Thyroid gland (tissue), 4 donors: ENCODE results near the gene SMTN. TPM values are rescaled to one million over a fixed set of nuclear protein-coding genes. Genes with fewer than 3 reads are reported as not detected.

Source experiments
- DNase-seq, 2 donors: peaks; one replicate each; pipeline ENCODE4 v3.0.0-alpha.2; 2019
- H3K27ac ChIP-seq, 3 donors: fragments of 200-600 bp; sonication (generic); 1 replicate in 2 of 3; 2 replicates in 1 of 3; pipeline ENCODE4 v1.5.1; 2016 to 2019; ENCODE audit warnings: mild to moderate bottlenecking in 1 of 3, moderate library complexity in 1 of 3
- H3K27me3 ChIP-seq: fragments of 200-600 bp; sonication (generic); one replicate; pipeline ENCODE4 v1.5.1; 2019
- H3K36me3 ChIP-seq, 2 donors: fragments of 200-600 bp; sonication (generic); one replicate each; pipeline ENCODE4 v1.5.1; 2016 to 2019
- H3K4me1 ChIP-seq, 2 donors: fragments of 200-600 bp; sonication (generic); one replicate each; pipeline ENCODE4 v1.5.1; 2017 to 2019
- H3K4me3 ChIP-seq, 3 donors: fragments of 200-600 bp; sonication (generic); replicated peaks in 1 of 3; 1 replicate in 2 of 3; 2 replicates in 1 of 3; pipeline ENCODE4 v1.5.1; 2016; ENCODE audit warnings: mild to moderate bottlenecking in 1 of 3
- H3K9me3 ChIP-seq: fragments of 200-600 bp; sonication (generic); one replicate; pipeline ENCODE4 v1.5.1; 2017
- POLR2A ChIP-seq, 2 donors: fragments of 450-650 bp; IDR thresholded peaks; one replicate each; pipeline ENCODE4 v1.6.1; 2017; ENCODE audit warnings: antibody characterized with exemption in 2 of 2, mild to moderate bottlenecking in 2 of 2, moderate library complexity in 1 of 2
- WGBS, 2 donors: methylation state at CpG; one replicate each; pipeline ENCODE4 v1.1.5; 2017; 5-methylcytosine and 5-hydroxymethylcytosine counted together
- intact Hi-C: fragments of 100-400 bp; cut with DNase I; formaldehyde crosslinking; loops from one replicate; pipeline ENCODE4 v1.15.1; 2023
- total RNA-seq, 4 donors: library from RNA; depleted of rRNA; stranded (reverse); fragments of >200 nt; gene quantifications; one replicate each; pipeline ENCODE4 v1.2.3, GENCODE V29; 2016
- TF ChIP-seq, protein P1 (sequence below), 6 experiments: fragments of 200-600 bp in 3 of 6; fragments of 450-650 bp in 3 of 6; sonication (generic) in 3 of 6; IDR thresholded peaks; one replicate each; pipeline ENCODE4 v1.5.1; 2016 to 2019; ENCODE audit warnings: antibody characterized with exemption in 6 of 6, mild to moderate bottlenecking in 2 of 6, inconsistent platforms in 1 of 6, moderate library complexity in 1 of 6

The SMTN gene
- total RNA-seq, 4 donors from 2014 or later, result 46.2 to 60.3 (median 54.2) TPM

DNA sequence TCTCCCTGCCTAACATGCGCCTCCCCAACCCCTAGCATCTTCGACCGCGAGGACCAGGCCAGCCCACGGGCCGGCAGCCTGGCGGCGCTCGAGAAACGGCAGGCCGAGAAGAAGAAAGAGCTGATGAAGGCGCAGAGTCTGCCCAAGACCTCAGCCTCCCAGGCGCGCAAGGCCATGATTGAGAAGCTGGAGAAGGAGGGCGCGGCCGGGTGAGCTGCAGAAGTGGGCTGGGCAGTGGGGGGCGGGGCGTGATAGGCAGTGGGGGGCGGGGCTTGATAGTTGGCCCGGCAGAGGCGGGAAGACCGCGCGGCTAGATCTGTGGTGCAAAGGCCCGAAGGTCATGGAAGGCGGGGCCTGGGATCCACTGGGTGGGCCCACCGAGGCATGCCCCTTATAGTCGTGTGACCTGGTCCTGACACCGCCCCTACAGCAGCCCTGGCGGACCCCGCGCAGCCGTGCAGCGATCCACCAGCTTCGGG is 17.6 kb downstream of the SMTN start:
- 61 to 83% methylated on average over 20 to 24 of the region's 36 CpGs for WGBS, 2 donors
- intact Hi-C loops, result no loop called here

DNA sequence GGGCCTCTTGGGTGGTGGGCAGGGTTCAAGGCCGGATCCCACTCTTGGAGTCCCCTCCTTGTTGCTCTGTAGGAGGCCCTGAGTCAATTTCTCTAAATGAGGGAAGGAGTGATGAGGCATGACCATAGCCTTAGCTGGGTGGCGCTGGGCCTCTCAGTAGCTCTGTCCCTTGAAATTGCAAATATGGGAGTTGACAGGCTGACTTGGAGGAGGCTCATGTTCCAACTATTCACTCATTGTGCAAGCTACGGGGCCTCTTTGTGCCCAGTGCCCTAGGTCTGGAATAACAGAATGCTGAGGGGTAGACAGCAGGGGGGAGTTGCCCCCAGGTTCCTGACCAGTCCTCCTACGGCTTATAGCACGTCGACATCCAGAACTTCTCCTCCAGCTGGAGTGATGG is 18.3 kb downstream of the SMTN start:
- Histone ChIP-seq H3K4me3 (no peak overlapping the region), H3K4me1 (no peaks in the 10 kb centered on the region), H3K27me3 (no peaks in the 10 kb centered on the region), H3K9me3 (no peaks in the 10 kb centered on the region), H3K27ac (no peak overlapping the region), H3K36me3 (peaks cover 27 to 28% of the 10 kb centered on the region in 2 donors)
- no peak for DNase-seq
- intact Hi-C loops, result no loop called here
- no peak for TF ChIP-seq POLR2A (IDR thresholded peaks at IDR 0.05)
- TF ChIP-seq, protein P1, sequence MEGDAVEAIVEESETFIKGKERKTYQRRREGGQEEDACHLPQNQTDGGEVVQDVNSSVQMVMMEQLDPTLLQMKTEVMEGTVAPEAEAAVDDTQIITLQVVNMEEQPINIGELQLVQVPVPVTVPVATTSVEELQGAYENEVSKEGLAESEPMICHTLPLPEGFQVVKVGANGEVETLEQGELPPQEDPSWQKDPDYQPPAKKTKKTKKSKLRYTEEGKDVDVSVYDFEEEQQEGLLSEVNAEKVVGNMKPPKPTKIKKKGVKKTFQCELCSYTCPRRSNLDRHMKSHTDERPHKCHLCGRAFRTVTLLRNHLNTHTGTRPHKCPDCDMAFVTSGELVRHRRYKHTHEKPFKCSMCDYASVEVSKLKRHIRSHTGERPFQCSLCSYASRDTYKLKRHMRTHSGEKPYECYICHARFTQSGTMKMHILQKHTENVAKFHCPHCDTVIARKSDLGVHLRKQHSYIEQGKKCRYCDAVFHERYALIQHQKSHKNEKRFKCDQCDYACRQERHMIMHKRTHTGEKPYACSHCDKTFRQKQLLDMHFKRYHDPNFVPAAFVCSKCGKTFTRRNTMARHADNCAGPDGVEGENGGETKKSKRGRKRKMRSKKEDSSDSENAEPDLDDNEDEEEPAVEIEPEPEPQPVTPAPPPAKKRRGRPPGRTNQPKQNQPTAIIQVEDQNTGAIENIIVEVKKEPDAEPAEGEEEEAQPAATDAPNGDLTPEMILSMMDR (IDR thresholded peaks at IDR 0.05), result no peak
- 94 to 95% methylated on average over 6 of the region's 6 CpGs for WGBS, 2 donors

More for the DNA sequence above, 17.6 kb downstream of the SMTN start:
- Histone ChIP-seq H3K4me1 (no peaks in the 10 kb centered on the region), H3K9me3 (no peaks in the 10 kb centered on the region), H3K36me3 (peaks cover 24% of the 10 kb centered on the region in 2 donors), H3K4me3 (no peak overlapping the region), H3K27ac (no peak overlapping the region), H3K27me3 (no peaks in the 10 kb centered on the region)
- TF ChIP-seq POLR2A (IDR thresholded peaks at IDR 0.05), result no peak
- TF ChIP-seq, protein P1 (IDR thresholded peaks at IDR 0.05), result no peak
- no peak for DNase-seq

DNA sequence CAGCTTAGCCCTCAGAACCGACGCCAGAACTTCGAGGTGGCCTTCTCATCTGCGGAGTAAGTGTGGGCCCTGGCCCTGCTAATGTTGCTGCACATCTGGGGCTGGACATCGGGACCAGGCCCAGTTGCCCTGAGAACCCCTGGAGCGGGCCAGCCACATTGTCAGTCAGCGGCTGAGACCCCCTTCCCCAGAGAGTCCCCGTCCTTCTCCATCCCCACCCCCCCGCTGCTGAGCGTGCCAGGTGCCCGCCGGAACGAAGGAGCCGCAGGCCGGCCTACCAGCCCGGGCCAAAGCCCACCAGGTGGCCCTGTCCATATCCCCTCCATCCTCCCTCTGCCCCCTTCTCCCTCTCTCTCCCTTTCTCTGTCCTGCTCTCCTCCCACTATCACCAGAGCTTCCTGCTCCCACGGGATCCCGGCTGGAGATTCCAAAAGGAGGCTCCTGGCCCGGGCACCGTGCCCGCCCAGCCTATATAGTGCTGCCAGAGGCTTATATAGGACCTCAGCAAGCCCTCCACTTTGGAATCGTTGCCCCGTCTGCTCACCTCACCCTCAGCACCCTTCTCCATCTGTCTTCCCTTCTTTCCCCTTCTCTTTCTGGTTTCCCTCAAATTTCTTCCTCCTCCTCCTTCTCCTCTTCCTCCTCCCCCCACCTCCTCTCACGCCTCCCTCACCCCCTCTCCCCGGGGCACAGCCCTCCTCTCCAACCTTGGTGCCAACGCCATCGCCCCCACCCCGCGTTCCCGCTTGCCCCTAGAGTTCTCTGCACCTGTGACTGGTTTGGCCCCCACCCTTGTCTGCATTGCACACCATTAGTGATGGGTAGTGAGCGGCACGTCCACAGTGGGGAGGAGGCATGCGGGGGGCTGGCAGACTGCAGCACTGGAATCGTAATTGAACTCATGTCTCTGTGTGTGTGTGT is 19.0 kb downstream of the SMTN start:
- TF ChIP-seq, protein P1 (IDR thresholded peaks at IDR 0.05), result no peak
- TF ChIP-seq POLR2A (IDR thresholded peaks at IDR 0.05), result no peak
- Histone ChIP-seq H3K27me3 (no peaks in the 10 kb centered on the region), H3K9me3 (no peaks in the 10 kb centered on the region), H3K4me3 (no peak overlapping the region), H3K4me1 (no peaks in the 10 kb centered on the region), H3K27ac (no peak overlapping the region), H3K36me3 (peaks cover 26 to 35% of the 10 kb centered on the region in 2 donors)
- intact Hi-C loops, result loop anchor here (5.0 kb wide), 1 partner anchor 52 kb away; no protein-coding TSS in a partner anchor
- no peak for DNase-seq
- WGBS, 2 donors, result 96% methylated on average over 30 to 33 of the region's 34 CpGs

DNA sequence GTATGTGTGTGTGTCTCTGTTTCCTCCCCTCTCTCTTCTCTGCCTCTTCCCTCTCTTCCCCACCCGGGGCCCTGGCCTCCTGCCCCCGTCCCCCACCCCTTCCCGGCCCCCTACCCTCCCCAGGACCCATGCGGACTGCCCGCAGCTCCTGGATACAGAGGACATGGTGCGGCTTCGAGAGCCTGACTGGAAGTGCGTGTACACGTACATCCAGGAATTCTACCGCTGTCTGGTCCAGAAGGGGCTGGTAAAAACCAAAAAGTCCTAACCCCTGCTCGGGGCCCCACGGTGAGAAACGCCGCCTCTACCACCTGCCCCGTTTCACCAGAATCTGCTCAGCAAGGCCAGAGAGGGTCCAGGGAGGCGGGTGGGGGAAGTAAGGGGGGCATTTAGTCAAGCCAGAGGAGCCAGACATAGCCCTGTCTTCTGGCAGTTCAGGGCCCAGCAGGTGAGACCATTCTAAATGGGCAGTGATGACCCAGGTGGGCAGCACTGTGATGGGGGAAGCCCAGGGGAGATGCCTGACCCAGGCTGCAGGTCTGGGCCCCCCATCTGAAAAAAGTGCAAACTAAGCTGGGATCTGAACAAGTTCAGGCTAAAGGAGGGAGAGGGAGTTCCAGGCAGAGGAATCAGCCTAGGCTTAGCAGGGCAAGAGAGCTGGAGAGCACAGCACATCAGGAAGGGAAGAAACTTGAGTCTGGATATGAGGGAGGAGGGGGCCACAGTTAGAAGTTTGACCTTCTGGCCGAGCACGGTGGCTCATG is 19.8 kb downstream of the SMTN start:
- TF ChIP-seq, protein P1 (IDR thresholded peaks at IDR 0.05), result no peak
- no peak for TF ChIP-seq POLR2A (IDR thresholded peaks at IDR 0.05)
- Histone ChIP-seq H3K9me3 (no peaks in the 10 kb centered on the region), H3K27ac (no peak overlapping the region), H3K27me3 (no peaks in the 10 kb centered on the region), H3K4me3 (no peak overlapping the region), H3K4me1 (peaks cover under 1 to 7% of the 10 kb centered on the region in 2 donors), H3K36me3 (peaks cover 24 to 35% of the 10 kb centered on the region in 2 donors)
- DNase-seq, result no peak
- WGBS, 2 donors, result 92 to 97% methylated on average over 17 to 18 of the region's 18 CpGs
- intact Hi-C loops, result loop anchor here (5.0 kb wide), 1 partner anchor 51 kb away; no protein-coding TSS in a partner anchor
